Endothelial cell (in vitro differentiated cells): Measurements from ENCODE around the gene TAB2. TPM values are rescaled to one million over a fixed set of nuclear protein-coding genes. Genes with fewer than 3 reads are reported as not detected.
A peak's percentile ranks its signal among the peaks of the same experiment; 100 is the strongest.

Experiments
- DNase-seq: peaks from one replicate; pipeline ENCODE4 v3.0.0; 2021; ENCODE audit warnings: low spot score
- H3K27ac Mint-ChIP-seq: one replicate; pipeline ENCODE4 v1.8.0; 2021; ENCODE audit warnings: mixed read lengths, inconsistent platforms; ENCODE audit not compliant: unreplicated experiment
- H3K27me3 Mint-ChIP-seq: one replicate; pipeline ENCODE4 v1.8.0; 2021; ENCODE audit warnings: mild to moderate bottlenecking, moderate library complexity, mixed read lengths, inconsistent platforms; ENCODE audit not compliant: unreplicated experiment
- H3K36me3 Mint-ChIP-seq: one replicate; pipeline ENCODE4 v1.8.0; 2021; ENCODE audit warnings: mild to moderate bottlenecking, low read depth, mixed read lengths, inconsistent platforms; ENCODE audit not compliant: unreplicated experiment
- H3K4me1 Mint-ChIP-seq: one replicate; pipeline ENCODE4 v1.8.0; 2021; ENCODE audit warnings: mild to moderate bottlenecking, mixed read lengths, inconsistent platforms; ENCODE audit not compliant: unreplicated experiment
- H3K4me3 Mint-ChIP-seq: one replicate; pipeline ENCODE4 v1.8.0; 2021; ENCODE audit warnings: mild to moderate bottlenecking, mixed read lengths, inconsistent platforms; ENCODE audit not compliant: unreplicated experiment
- H3K9me3 Mint-ChIP-seq: one replicate; pipeline ENCODE4 v1.8.0; 2021; ENCODE audit warnings: mixed read lengths, inconsistent platforms; ENCODE audit not compliant: unreplicated experiment
- CTCF ChIP-seq: fragments of 200-600 bp; sonication (generic); IDR thresholded peaks from one replicate; pipeline ENCODE4 v1.5.0; 2021; ENCODE audit warnings: antibody characterized with exemption; ENCODE audit not compliant: unreplicated experiment
- total RNA-seq: library from RNA; stranded (reverse); fragmentation: NEBNext Ultra II Directional; extraction: Animal tissue kit (Norgen Biotek cat#: 25700); gene quantifications from one replicate; pipeline ENCODE4 v1.2.1, GENCODE V29; 2021; ENCODE audit not compliant: unreplicated experiment

The TAB2 gene
- total RNA-seq, 1 donor from 2014 or later = 105 TPM

- Mint-ChIP-seq H3K27me3 (no peaks in the 10 kb centered on the region), H3K9me3 (no peaks in the 10 kb centered on the region), H3K36me3 (peaks cover 10% of the 10 kb centered on the region), H3K27ac (no peak overlapping the region), H3K4me1 (peaks cover 22% of the 10 kb centered on the region), H3K4me3 (no peak overlapping the region)
- no peak for TF ChIP-seq CTCF
- DNase-seq = no peak
These were observed 47.7 kb downstream of the TAB2 start for GRCh38 chr6:149365197-149365596.

GRCh38 chr6:149366267-149366921 lies 48.9 kb downstream of the TAB2 start:
- no peak for DNase-seq
- Mint-ChIP-seq H3K36me3 (peaks cover 9% of the 10 kb centered on the region), H3K27me3 (no peaks in the 10 kb centered on the region), H3K9me3 (no peaks in the 10 kb centered on the region), H3K4me3 (no peak overlapping the region), H3K27ac (no peak overlapping the region), H3K4me1 (peaks cover 24% of the 10 kb centered on the region)
- TF ChIP-seq CTCF = no peak

GRCh38 chr6:149368065-149368464 lies 50.6 kb downstream of the TAB2 start:
- no peak for TF ChIP-seq CTCF
- no peak for DNase-seq
- Mint-ChIP-seq H3K27me3 (no peaks in the 10 kb centered on the region), H3K4me1 (peaks cover 16% of the 10 kb centered on the region), H3K9me3 (no peaks in the 10 kb centered on the region), H3K27ac (no peak overlapping the region), H3K4me3 (no peak overlapping the region), H3K36me3 (peaks cover 7% of the 10 kb centered on the region)

- Mint-ChIP-seq H3K27me3 (no peaks in the 10 kb centered on the region), H3K9me3 (no peaks in the 10 kb centered on the region), H3K36me3 (peaks cover 7% of the 10 kb centered on the region), H3K4me3 (no peak overlapping the region), H3K4me1 (peaks cover 7% of the 10 kb centered on the region), H3K27ac (peak overlapping the region; percentile 20)
- no peak for DNase-seq
- no peak for TF ChIP-seq CTCF
These were observed 53.6 kb downstream of the TAB2 start for GRCh38 chr6:149371154-149371553.

- Mint-ChIP-seq H3K27ac (no peak overlapping the region), H3K4me3 (no peak overlapping the region), H3K36me3 (peaks cover 11% of the 10 kb centered on the region), H3K4me1 (peaks cover 7% of the 10 kb centered on the region), H3K9me3 (no peaks in the 10 kb centered on the region), H3K27me3 (no peaks in the 10 kb centered on the region)
- DNase-seq = no peak
- no peak for TF ChIP-seq CTCF
These were observed 54.5 kb downstream of the TAB2 start for GRCh38 chr6:149372062-149372461.
